ENCODE results near the gene BCORL1.

DNA sequence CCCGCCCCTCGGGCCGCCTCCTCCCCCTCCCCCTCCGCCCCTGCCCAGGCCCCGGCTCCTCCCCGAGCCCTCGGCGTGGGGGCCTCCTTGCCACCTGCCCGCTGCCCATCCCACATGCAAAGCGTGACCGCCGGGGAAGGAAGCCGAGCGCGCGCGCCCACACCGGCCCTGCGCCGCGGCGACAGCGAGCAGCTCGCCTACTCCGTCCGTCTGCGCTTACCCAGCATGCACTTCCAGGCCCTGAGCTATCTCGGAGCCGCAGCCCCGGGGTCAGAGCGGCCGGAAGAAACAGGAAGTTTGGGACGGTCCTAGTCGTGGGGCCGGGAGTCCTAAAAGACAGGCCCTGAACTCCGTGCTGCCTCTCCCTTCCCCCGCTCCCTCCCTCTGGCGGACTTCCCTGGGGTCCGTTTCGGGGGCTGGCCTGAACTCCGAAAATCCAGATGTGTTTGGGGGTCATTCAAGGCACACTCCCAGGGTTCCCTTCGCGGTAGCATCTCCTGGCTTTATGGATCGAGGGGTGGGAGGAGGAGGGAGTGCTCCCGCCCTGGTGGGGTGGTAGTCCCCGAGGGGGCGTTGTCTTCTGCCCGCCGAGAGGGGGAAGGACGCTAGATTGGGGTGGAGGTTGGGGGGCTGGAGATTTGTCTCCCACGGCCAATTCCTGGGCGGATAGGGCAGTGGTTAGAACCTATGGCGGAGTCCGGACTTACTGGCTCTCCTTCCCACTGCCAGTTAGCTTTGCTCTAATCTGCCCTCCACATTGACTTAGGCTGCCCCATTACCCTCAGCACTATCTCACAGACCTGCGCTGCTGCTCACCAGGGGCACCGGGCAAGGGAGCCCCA is 25.0 kb upstream of the BCORL1 start:
- TF ChIP-seq EZH2 (IDR thresholded peaks at IDR 0.05; ENCODE audit: low read length, missing control alignments) (no peak), CTCF (conservative IDR thresholded peaks at IDR 0.05 in 1 of 2, IDR thresholded peaks at IDR 0.05 in 1 of 2; ENCODE audit: low read depth in 1 of 2, low read length in 2 of 2) (no peak)

Data from fibroblast of lung (primary cell).